Esophagus muscularis mucosa (tissue), 4 donors: ENCODE results near the gene ZNRF2. TPM values are rescaled to one million over a fixed set of nuclear protein-coding genes. Genes with fewer than 3 reads are reported as not detected.

Experiments used
- DNase-seq: peaks from one replicate; pipeline ENCODE4 v3.0.0-alpha.2; 2017; ENCODE audit errors: extremely low spot score
- H3K27ac ChIP-seq, 4 donors: fragments of 200-600 bp; sonication (generic); replicated peaks in 1 of 4; 1 replicate in 3 of 4; 2 replicates in 1 of 4; pipeline ENCODE4 v1.5.1; 2016 to 2019; ENCODE audit warnings: mild to moderate bottlenecking in 1 of 4
- H3K27me3 ChIP-seq, 4 donors: fragments of 200-600 bp; sonication (generic); one replicate each; pipeline versions ENCODE4 v1.5.1 to v1.6.0; 2016 to 2019
- H3K36me3 ChIP-seq, 4 donors: fragments of 200-600 bp; sonication (generic); one replicate each; pipeline ENCODE4 v1.5.1; 2016 to 2019
- H3K4me1 ChIP-seq, 4 donors: fragments of 200-600 bp; sonication (generic); one replicate each; pipeline ENCODE4 v1.5.1; 2016 to 2019
- H3K4me3 ChIP-seq, 4 donors: fragments of 200-600 bp; sonication (generic); 1 replicate in 2 of 4; 2 replicates in 2 of 4; pipeline ENCODE4 v1.5.1; 2016 to 2019; ENCODE audit warnings: mild to moderate bottlenecking in 4 of 4, moderate library complexity in 1 of 4
- H3K9me3 ChIP-seq, 4 donors: fragments of 200-600 bp; sonication (generic); 1 replicate in 3 of 4; 2 replicates in 1 of 4; pipeline ENCODE4 v1.5.1; 2016 to 2019
- CTCF ChIP-seq, 3 experiments: fragments of 200-600 bp in 2 of 3; fragments of 450-650 bp in 1 of 3; sonication (generic) in 2 of 3; IDR thresholded peaks; one replicate each; pipeline ENCODE4 v1.5.1; 2017 to 2019; ENCODE audit warnings: antibody characterized with exemption in 3 of 3, mild to moderate bottlenecking in 2 of 3, moderate library complexity in 1 of 3
- EP300 ChIP-seq: sonication (generic); formaldehyde crosslinking; IDR thresholded peaks from one replicate; pipeline ENCODE4 v1.6.1; 2017; ENCODE audit warnings: antibody characterized with exemption
- POLR2A ChIP-seq: fragments of 450-650 bp; IDR thresholded peaks from one replicate; pipeline ENCODE4 v1.6.1; 2017; ENCODE audit warnings: antibody characterized with exemption, moderate library complexity, mild to moderate bottlenecking, low read depth
- POLR2AphosphoS5 ChIP-seq, 2 donors: sonication (generic); formaldehyde crosslinking; IDR thresholded peaks; one replicate each; pipeline ENCODE4 v1.6.1; 2017; ENCODE audit warnings: antibody characterized with exemption in 2 of 2
- WGBS: methylation state at CpG from one replicate; pipeline ENCODE4 v1.1.5; 2018; 5-methylcytosine and 5-hydroxymethylcytosine counted together
- intact Hi-C: fragments of 100-400 bp; cut with DNase I; formaldehyde crosslinking; loops from one replicate; pipeline ENCODE4 v1.15.1; 2023
- total RNA-seq, 4 donors: library from RNA; depleted of rRNA; stranded (reverse); fragments of >200 nt; gene quantifications; one replicate each; pipeline versions ENCODE4 v1.1.0 to v1.2.1, GENCODE V29; 2016

The ZNRF2 gene
- total RNA-seq, 4 donors from 2014 or later, result 16.9 to 23.5 (median 20.2) TPM

GRCh38 chr7:30309842-30310435 lies 25.5 kb downstream of the ZNRF2 start:
- peaks cover 3 to 37% (median 23%) of the 10 kb centered on the region in 4 donors for H3K4me1 ChIP-seq
- no peaks in the 10 kb centered on the region for H3K36me3 ChIP-seq
- no peaks in the 10 kb centered on the region for H3K27me3 ChIP-seq
- H3K27ac ChIP-seq, result no peak overlapping the region
- intact Hi-C loops, result no loop called here
- WGBS, result 88% methylated on average over 2 of the region's 2 CpGs
- H3K9me3 ChIP-seq, result no peaks in the 10 kb centered on the region
- TF ChIP-seq EP300, result no peak
- TF ChIP-seq POLR2A, result no peak
- TF ChIP-seq CTCF (IDR thresholded peaks at IDR 0.05), result no peak
- TF ChIP-seq POLR2AphosphoS5 (IDR thresholded peaks at IDR 0.05), result no peak
- H3K4me3 ChIP-seq, result no peak overlapping the region
- DNase-seq, result no peak

- DNase-seq, result no peak
- H3K4me1 ChIP-seq, result peaks cover 2 to 37% (median 18%) of the 10 kb centered on the region in 4 donors
- H3K4me3 ChIP-seq, result no peak overlapping the region
- no peaks in the 10 kb centered on the region for H3K9me3 ChIP-seq
- TF ChIP-seq EP300, result no peak
- TF ChIP-seq POLR2A, result no peak
- TF ChIP-seq POLR2AphosphoS5 (IDR thresholded peaks at IDR 0.05), result no peak
- 97% methylated on average over 9 of the region's 9 CpGs for WGBS
- H3K27ac ChIP-seq, result no peak overlapping the region
- intact Hi-C loops, result no loop called here
- H3K36me3 ChIP-seq, result no peaks in the 10 kb centered on the region
- H3K27me3 ChIP-seq, result no peaks in the 10 kb centered on the region
Measured at GRCh38 chr7:30310674-30311362, 26.4 kb downstream of the ZNRF2 start.

GRCh38 chr7:30312178-30312577 lies 27.8 kb downstream of the ZNRF2 start:
- H3K9me3 ChIP-seq, result no peaks in the 10 kb centered on the region
- intact Hi-C loops, result no loop called here
- WGBS, result 93% methylated on average over 3 of the region's 3 CpGs
- peaks cover 0 to 39% (median 25%) of the 10 kb centered on the region in 4 donors for H3K4me1 ChIP-seq
- H3K36me3 ChIP-seq, result no peaks in the 10 kb centered on the region
- H3K4me3 ChIP-seq, result no peak overlapping the region
- TF ChIP-seq POLR2A, result no peak
- no peak for TF ChIP-seq POLR2AphosphoS5 (IDR thresholded peaks at IDR 0.05)
- TF ChIP-seq EP300, result no peak
- no peak for TF ChIP-seq CTCF (IDR thresholded peaks at IDR 0.05)
- DNase-seq, result no peak
- no peaks in the 10 kb centered on the region for H3K27me3 ChIP-seq
- H3K27ac ChIP-seq, result no peak overlapping the region

- no peaks in the 10 kb centered on the region for H3K36me3 ChIP-seq
- no peak for TF ChIP-seq POLR2AphosphoS5 (IDR thresholded peaks at IDR 0.05)
- no peak for TF ChIP-seq POLR2A
- TF ChIP-seq EP300, result no peak
- no peak for TF ChIP-seq CTCF (IDR thresholded peaks at IDR 0.05)
- no peak for DNase-seq
Measured at GRCh38 chr7:30313348-30313747, 29.0 kb downstream of the ZNRF2 start.

GRCh38 chr7:30313793-30314192 lies 29.4 kb downstream of the ZNRF2 start:
- Histone ChIP-seq H3K27me3 (no peaks in the 10 kb centered on the region), H3K9me3 (no peaks in the 10 kb centered on the region), H3K4me3 (no peak overlapping the region), H3K36me3 (no peaks in the 10 kb centered on the region), H3K27ac (no peak overlapping the region), H3K4me1 (peaks cover 0 to 38% (median 22%) of the 10 kb centered on the region in 4 donors)
- no peak for DNase-seq
- TF ChIP-seq POLR2A, result no peak
- TF ChIP-seq EP300, result no peak
- TF ChIP-seq POLR2AphosphoS5 (IDR thresholded peaks at IDR 0.05), result no peak
- no peak for TF ChIP-seq CTCF (IDR thresholded peaks at IDR 0.05)
- 91% methylated on average over 5 of the region's 5 CpGs for whole genome bisulfite sequencing
- intact Hi-C loops, result no loop called here

More at GRCh38 chr7:30313348-30313747, 29.0 kb downstream of the ZNRF2 start:
- Histone ChIP-seq H3K27ac (no peak overlapping the region), H3K9me3 (no peaks in the 10 kb centered on the region), H3K4me3 (no peak overlapping the region), H3K4me1 (peaks cover 0 to 42% (median 24%) of the 10 kb centered on the region in 4 donors), H3K27me3 (no peaks in the 10 kb centered on the region)
- intact Hi-C loops, result no loop called here
- 90% methylated on average over 3 of the region's 3 CpGs for WGBS
